Right lung (tissue), 10 donors: Measurements from ENCODE around the gene NRM. TPM values are rescaled to one million over a fixed set of nuclear protein-coding genes. Genes with fewer than 3 reads are reported as not detected.
"Not testable (repeated sequence)": the region's sequence is repeated elsewhere in the genome, so short reads cannot be mapped to it uniquely, and the experiment has no call there.

Source experiments
- DNase-seq, 2 donors: peaks; one replicate each; pipeline ENCODE4 v3.0.0-alpha.2; 2013
- long read RNA-seq, 8 donors: transcript quantifications; one replicate each; lab custom pipeline, GENCODE V29; 2026
- polyA plus RNA-seq, 5 donors: library from polyadenylated mRNA; unstranded; fragments of 120-200 nt; gene quantifications; one replicate each; pipeline versions ENCODE4 v1.2.1 to v1.2.3, GENCODE V29; 2013; ENCODE audit warnings: inconsistent platforms in 1 of 5, low replicate concordance in 1 of 5; ENCODE audit not compliant: insufficient read length in 5 of 5, insufficient read depth in 1 of 5

NRM gene
- 10 to 100 TPM; 38.5 to 43.4 (median 41.0) TPM for polyA plus RNA-seq
- long read RNA-seq, donor 1, transcript NRM-202 (3 exons, 1,228 nt) = major isoform, 6 of 32 reads
- long read RNA-seq, donor 1, transcript NRM-203 (4 exons, 1,734 nt) = major isoform, 6 of 32 reads
- long read RNA-seq, donor 1, partial matches to known transcripts = 20 of 32 reads
- long read RNA-seq, donor 1, other reads (novel, unspliced or antisense) = 0 of 32 reads
- long read RNA-seq, donor 2, transcript NRM-203 (4 exons, 1,734 nt) = major isoform, 6 of 32 reads
- long read RNA-seq, donor 2, partial matches to known transcripts = 23 of 32 reads
- long read RNA-seq, donor 2, other reads (novel, unspliced or antisense) = 0 of 32 reads
- long read RNA-seq, donor 3, transcript NRM-203 (4 exons, 1,734 nt) = major isoform, 13 of 16 reads
- long read RNA-seq, donor 3, partial matches to known transcripts = 0 of 16 reads
- long read RNA-seq, donor 3, other reads (novel, unspliced or antisense) = 0 of 16 reads
- long read RNA-seq, donor 4, transcript NRM-203 (4 exons, 1,734 nt) = major isoform, 5 of 10 reads
- long read RNA-seq, donor 4, partial matches to known transcripts = 0 of 10 reads
- long read RNA-seq, donor 4, other reads (novel, unspliced or antisense) = 0 of 10 reads
- long read RNA-seq, donor 5, transcript NRM-203 (4 exons, 1,734 nt) = major isoform, 12 of 45 reads
- long read RNA-seq, donor 5, partial matches to known transcripts = 26 of 45 reads
- long read RNA-seq, donor 5, other reads (novel, unspliced or antisense) = 0 of 45 reads
- long read RNA-seq, donor 6, transcript NRM-203 (4 exons, 1,734 nt) = major isoform, 18 of 22 reads
- long read RNA-seq, donor 6, partial matches to known transcripts = 0 of 22 reads
- long read RNA-seq, donor 6, other reads (novel, unspliced or antisense) = 0 of 22 reads
- long read RNA-seq, donor 7, transcript NRM-203 (4 exons, 1,734 nt) = major isoform, 7 of 11 reads
- long read RNA-seq, donor 7, partial matches to known transcripts = 0 of 11 reads
- long read RNA-seq, donor 7, other reads (novel, unspliced or antisense) = 0 of 11 reads
- long read RNA-seq, donor 8, partial matches to known transcripts = 10 of 16 reads
- long read RNA-seq, donor 8, other reads (novel, unspliced or antisense) = 0 of 16 reads

DNA sequence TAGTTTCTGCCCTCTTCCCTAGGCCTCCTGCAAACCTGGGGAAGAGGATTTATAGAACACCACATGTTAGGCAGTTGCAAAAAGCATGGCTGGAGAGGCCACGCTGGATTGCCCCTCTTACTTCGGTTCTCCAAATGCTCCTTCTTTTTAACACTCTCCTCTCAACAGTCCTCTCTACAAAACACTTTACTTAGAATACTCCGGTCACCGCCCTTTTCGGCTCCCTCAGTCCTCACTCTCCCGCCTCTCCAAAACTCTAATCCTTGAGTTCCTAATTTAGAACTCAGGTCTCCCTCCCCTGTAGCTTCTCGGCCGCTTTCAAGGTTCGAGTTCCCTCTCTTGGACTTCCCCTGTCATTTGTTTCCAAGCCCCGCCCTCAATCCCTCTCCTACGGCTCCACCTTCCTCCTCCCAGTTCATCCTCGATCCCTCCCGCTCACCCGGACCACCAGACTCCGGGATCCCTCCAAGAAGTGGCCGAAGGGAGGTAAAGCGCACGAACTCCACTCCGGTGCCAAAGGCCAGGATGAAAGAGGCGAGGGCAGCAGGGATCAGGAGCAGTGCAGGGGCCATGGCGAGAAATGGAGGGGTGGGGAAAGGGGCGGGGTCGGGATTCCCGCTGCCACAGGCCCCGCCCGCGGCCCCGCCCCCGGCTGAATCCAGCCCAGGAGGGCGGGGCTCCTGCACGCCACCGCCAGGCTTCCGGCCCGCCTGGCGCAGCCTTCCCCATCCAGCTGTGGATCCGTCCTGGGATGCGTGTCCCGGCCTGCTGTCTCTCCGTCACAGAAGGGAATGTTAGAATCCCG is at the start of gene NRM:
NRM (minus strand) TSS at position 582 of the 805 bp plus-strand sequence; CDS start at position 572, 10 bp downstream.
- DNase-seq = peak; percentile 92 to 93

- DNase-seq = no peak
Observed at GRCh38 chr6:30740540-30740870, 49.7 kb upstream of the NRM start.

DNA sequence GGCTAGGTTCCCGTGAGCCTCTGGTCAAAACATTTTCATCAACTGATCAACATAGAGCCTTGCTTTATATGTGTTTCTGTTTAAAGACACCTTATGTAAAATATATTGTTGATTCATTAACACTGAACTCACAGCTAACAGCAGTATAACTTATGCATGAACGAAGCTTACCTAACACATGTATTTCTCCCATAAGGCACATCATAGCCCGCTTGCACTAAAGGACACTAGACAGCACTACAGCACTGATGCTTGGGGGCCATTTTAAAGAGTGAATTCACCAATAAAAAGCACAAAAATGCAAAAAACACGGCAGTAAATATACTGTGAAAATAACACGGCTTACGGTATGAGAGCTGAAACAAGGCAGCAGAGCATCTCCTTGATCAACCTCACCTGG is 47.7 kb upstream of the NRM start:
- no peak for DNase-seq

DNA sequence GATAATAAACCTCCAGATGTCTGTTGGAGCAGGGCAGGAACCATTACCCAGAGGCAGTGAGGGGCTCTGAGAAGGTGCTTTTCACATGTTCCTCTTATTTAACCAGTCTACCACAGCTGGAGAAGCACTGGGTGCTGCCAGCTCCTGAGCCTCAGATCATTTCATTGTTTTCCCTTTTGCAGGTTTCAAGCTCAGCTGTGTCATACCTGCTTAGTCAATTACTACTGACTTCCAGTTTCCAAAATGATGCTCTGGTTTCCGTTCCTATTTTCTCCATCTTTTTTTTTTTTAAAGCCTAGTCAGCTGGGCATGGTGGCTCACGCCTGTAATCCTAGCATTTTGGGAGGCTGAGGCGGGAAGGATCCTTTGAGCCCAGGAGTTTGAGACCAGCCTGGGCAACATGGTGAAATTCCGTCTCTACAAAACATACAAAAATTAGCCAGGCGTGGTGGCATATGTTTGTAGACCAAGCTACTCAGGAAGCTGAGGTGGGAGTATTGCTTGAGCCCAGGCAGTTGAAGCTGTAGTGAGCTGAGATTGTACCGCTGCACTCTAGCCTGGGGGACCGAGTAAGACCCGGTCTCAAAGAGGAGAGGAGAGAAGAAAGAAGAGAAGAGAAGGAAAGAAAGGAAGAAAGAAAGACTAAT is 45.0 kb upstream of the NRM start:
- DNase-seq = no peak

DNA sequence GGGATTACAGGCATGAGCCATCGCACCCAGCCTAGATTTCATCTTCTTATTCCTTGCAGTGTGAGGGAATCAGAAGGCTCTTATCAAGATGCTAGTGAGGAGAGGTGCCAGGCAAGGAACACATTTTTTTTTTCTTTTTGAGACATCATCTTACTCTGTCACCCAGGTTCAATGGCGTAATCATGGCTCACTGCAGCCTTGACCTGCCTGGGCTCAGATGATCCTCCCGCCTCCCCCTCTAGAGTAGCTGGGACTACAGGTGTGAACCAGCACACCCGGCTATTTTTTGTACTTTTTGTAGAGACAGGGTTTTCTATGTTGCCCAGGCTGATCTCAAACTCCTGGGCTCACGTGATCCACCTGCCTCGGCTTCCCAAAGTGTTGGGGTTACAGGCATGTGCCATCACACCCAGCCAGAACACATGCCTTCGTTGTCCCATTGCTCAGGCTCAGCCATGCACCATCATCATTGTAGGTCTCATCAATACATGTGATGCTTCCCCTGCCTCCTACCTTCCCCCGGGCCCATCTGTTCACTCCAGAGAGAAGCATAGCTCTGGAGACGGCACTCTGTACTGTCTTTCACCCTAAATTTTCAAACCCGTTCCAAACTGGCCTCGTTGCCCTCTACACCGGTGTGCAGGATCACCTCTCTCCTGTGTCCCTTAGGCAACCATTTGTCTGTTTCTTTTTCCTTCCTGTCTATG is 41.6 kb upstream of the NRM start:
- DNase-seq = no peak

- DNase-seq = no peak
Observed at GRCh38 chr6:30730601-30731435, 40.0 kb upstream of the NRM start.

DNA sequence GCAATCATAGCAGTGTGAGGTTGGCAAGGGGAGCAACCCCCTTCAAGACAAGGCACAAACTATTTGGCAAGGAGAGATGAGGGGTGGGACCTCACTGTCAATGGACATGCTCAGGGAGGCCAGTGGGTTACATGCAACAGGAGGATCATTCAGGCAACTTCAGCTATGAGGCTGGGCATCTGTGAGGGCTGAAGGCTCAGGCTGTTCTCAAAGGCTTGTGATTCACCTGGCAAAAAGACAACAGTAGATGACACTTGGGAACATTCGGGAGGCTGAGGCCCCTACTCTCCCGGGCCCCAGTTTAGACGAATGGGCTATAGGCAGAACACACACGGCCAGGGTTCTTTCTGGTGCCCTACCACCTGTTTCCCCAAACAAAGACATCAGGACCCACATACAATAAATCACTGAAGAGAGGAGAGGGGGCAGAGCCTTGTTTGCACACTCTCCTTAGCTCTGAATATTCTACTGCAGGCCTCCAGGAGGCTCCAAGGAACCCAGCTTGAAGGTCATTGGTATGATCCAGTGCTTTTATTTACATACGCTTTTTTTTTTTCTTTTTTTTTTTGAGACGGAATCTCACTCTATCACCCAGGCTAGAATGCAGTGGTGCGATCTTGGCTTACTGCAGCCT is 37.3 kb upstream of the NRM start:
- no peak for DNase-seq

DNA sequence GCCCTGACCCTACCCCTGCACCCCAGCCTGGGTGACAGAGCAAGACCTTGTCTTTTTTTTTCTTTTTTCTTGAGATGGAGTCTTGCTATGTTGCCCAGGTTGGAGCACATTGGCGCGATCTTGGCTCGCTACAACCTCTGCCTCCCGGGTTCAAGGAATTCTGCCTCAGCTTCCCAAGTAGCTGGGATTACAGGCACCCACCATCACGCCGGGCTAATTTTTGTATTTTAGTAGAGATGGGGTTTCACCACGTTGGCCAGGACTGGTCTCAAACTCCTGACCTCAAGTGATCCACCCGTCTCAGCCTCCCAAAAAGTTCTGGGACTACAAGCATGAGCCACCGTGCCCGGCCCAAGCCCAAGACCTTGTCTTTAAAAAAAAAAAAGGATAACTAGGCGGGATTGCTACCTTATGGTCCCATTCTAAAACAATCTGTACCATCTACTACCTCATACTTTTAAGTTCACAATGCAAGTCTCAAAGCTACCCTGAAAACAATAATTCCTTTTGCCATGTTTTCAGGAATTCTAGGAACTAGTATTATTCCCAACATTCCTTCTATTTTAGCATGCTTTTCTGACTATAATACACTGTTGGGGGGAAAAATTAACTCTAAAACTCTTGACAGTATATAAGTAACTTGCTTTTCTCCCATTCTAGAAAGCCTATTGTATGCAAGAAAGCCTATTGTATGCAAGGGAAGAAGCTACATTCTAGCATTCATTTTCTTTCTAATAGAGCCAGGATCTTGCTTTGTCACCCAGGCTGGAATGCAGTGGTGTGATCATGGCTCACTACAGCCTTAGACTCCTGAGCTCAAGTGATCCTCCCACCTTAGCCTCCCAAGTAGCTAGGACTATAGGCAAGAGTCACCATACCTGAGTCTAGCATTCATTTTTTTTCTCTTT is 36.0 kb upstream of the NRM start:
- no peak for DNase-seq

GRCh38 chr6:30725713-30726505 is 35.1 kb upstream of the NRM start:
- DNase-seq = no peak

GRCh38 chr6:30724906-30725667 is 34.3 kb upstream of the NRM start:
- no peak for DNase-seq

- DNase-seq = not testable (repeated sequence)
Observed at GRCh38 chr6:30723843-30724741, 33.3 kb upstream of the NRM start.

GRCh38 chr6:30723159-30723842 is 32.5 kb upstream of the NRM start:
- not testable (repeated sequence) for DNase-seq

DNA sequence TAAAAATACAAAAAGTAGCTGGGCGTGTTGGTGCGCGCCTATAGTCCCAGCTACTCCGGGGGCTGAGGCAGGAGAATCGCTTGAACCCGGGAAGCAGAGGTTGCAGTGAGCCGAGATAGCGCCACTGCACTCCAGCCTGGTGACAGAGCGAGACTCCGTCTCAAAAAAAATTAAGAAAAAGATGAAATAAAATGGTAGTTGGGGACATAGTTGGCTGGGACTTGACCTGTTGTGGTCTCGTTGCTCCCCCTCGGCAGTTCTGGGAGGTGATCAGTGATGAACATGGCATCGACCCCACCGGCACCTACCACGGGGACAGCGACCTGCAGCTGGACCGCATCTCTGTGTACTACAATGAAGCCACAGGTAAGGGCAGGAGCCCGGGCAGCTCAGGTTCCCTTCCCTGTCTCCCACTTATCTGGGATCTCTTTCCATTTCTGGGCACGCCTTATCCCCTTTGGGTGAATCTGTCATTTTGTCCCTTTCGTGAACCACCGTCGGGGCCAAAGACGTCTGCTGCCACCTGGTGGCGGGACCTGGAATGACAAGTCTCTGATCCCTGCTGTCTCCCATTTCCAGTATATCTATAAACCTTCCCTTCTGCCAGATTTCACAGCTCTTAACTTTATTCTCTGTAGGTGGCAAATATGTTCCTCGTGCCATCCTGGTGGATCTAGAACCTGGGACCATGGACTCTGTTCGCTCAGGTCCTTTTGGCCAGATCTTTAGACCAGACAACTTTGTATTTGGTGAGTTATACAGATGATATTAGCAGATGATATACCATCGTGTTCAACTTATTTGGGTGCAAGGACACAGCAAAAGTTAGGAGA is 31.7 kb upstream of the NRM start:
- DNase-seq = peak; percentile 73 to 82

DNA sequence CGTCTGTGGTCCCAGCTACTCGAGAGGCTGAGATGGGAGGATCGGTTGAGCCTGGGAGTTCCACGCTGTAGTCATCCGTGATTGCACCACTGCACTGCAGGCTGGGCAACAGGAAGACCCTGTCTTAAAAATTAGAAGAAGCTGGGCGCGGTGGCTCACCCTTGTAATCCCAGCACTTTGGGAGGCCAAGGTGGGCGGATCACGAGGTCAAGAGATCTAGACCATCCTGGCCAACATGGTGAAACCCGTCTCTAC is 31.2 kb upstream of the NRM start:
- DNase-seq = not testable (repeated sequence)
